ENCODE data around the gene DAPL1. TPM values are rescaled to one million over a fixed set of nuclear protein-coding genes. Genes with fewer than 3 reads are reported as not detected.

Gene DAPL1
- total RNA-seq, 2 experiments from 2014 or later, result not detected

DNA sequence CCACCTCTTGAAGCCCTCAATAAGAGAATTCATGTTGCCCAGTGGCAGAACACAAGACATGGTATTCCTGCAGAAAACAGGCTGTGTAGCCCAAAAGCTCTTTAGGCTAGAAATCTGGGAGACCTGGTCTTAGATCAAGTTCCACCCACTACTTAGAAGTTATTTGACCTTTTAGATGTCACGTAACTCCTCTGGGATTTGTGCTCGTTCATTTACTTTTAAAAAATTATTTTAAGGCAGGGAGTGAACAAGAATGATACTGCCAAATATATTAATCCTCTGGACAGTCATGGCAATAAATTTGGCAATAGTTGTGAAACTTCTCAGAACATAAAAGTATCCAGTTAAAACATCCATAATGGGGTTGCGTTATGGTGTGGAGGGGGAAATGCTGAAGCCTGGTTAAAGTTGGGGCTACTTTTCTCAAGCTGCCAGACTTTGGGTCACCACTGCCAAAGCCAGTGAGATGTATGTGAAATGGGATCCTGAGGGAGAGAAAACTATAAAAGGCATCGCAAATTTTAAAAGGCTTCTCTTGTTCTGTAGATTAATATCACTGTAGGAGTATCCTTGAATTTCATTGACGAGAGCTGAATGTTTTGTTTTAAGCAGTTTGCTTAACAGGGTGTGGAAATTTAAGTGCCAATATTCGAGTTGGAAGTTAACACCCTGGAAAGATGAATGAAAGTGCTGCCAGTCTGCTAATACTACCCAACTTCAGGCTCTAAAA lies 15.8 kb downstream of the DAPL1 start:
- POLR2A ChIA-PET, result no interaction called here
- no peaks in the 10 kb centered on the region for H3K36me3 ChIP-seq (ENCODE audit: insufficient read depth, low read length)

GRCh38 chr2:158815166-158815565 lies 20.0 kb downstream of the DAPL1 start:
- Histone ChIP-seq H3K4me1 (ENCODE audit: insufficient read depth, low read length, poor library complexity, severe bottlenecking) (no peaks in the 10 kb centered on the region), H3K9me3 (ENCODE audit: low read length) (no peaks in the 10 kb centered on the region), H4K20me1 (ENCODE audit: insufficient read depth, low read length) (no peaks in the 10 kb centered on the region), H3K9me2 (ENCODE audit: insufficient read depth, low read length) (no peaks in the 10 kb centered on the region), H3K4me2 (ENCODE audit: low read length) (no peak overlapping the region), H3K4me3 (ENCODE audit: low read depth, low read length, poor library complexity, severe bottlenecking) (no peak overlapping the region), H3K79me2 (ENCODE audit: insufficient read depth, low read depth, low read length) (no peaks in the 10 kb centered on the region), H3K27ac (ENCODE audit: low read depth, low read length, poor library complexity, severe bottlenecking) (no peak overlapping the region), H3K36me3 (ENCODE audit: insufficient read depth, low read length) (no peaks in the 10 kb centered on the region), H2AFZ (ENCODE audit: low read length) (no peak overlapping the region)
- BruUV-seq (replicated peaks), result no TSS peak
- TF ChIP-seq EZH2phosphoT487 (IDR thresholded peaks at IDR 0.05; ENCODE audit: borderline replicate concordance, low read depth, low read length), result no peak
- TF ChIP-seq, protein P1, sequence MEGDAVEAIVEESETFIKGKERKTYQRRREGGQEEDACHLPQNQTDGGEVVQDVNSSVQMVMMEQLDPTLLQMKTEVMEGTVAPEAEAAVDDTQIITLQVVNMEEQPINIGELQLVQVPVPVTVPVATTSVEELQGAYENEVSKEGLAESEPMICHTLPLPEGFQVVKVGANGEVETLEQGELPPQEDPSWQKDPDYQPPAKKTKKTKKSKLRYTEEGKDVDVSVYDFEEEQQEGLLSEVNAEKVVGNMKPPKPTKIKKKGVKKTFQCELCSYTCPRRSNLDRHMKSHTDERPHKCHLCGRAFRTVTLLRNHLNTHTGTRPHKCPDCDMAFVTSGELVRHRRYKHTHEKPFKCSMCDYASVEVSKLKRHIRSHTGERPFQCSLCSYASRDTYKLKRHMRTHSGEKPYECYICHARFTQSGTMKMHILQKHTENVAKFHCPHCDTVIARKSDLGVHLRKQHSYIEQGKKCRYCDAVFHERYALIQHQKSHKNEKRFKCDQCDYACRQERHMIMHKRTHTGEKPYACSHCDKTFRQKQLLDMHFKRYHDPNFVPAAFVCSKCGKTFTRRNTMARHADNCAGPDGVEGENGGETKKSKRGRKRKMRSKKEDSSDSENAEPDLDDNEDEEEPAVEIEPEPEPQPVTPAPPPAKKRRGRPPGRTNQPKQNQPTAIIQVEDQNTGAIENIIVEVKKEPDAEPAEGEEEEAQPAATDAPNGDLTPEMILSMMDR (conservative IDR thresholded peaks at IDR 0.05; ENCODE audit: low read length), result no peak
- intact Hi-C loops (cut with micrococcal nuclease; ENCODE audit: unreplicated experiment), result no loop called here
- DNase-seq (ENCODE audit: low spot score), result no peak
- ChIA-PET CTCF (ENCODE audit: unreplicated experiment) (no interaction called here), POLR2A (no interaction called here)

More for the DNA sequence above, 15.8 kb downstream of the DAPL1 start:
- Histone ChIP-seq H3K27ac (ENCODE audit: low read depth, low read length, poor library complexity, severe bottlenecking) (no peak overlapping the region), H3K4me1 (ENCODE audit: insufficient read depth, low read length, poor library complexity, severe bottlenecking) (no peaks in the 10 kb centered on the region), H3K9me2 (ENCODE audit: insufficient read depth, low read length) (no peaks in the 10 kb centered on the region), H2AFZ (ENCODE audit: low read length) (no peak overlapping the region), H4K20me1 (ENCODE audit: insufficient read depth, low read length) (no peaks in the 10 kb centered on the region), H3K4me2 (ENCODE audit: low read length) (no peak overlapping the region), H3K4me3 (ENCODE audit: low read depth, low read length, poor library complexity, severe bottlenecking) (no peak overlapping the region), H3K9me3 (ENCODE audit: low read length) (no peaks in the 10 kb centered on the region), H3K79me2 (ENCODE audit: insufficient read depth, low read depth, low read length) (no peaks in the 10 kb centered on the region)
- BruUV-seq (replicated peaks), result no TSS peak
- DNase-seq (ENCODE audit: low spot score), result no peak
- CTCF ChIA-PET (ENCODE audit: unreplicated experiment), result no interaction called here
- TF ChIP-seq EZH2phosphoT487 (IDR thresholded peaks at IDR 0.05; ENCODE audit: borderline replicate concordance, low read depth, low read length), result no peak
- TF ChIP-seq, protein P1 (conservative IDR thresholded peaks at IDR 0.05; ENCODE audit: low read length), result no peak
- intact Hi-C loops (cut with micrococcal nuclease; ENCODE audit: unreplicated experiment), result no loop called here

- Histone ChIP-seq H3K4me2 (ENCODE audit: low read length) (no peak overlapping the region), H2AFZ (ENCODE audit: low read length) (no peak overlapping the region), H3K4me1 (ENCODE audit: insufficient read depth, low read length, poor library complexity, severe bottlenecking) (no peaks in the 10 kb centered on the region), H4K20me1 (ENCODE audit: insufficient read depth, low read length) (no peaks in the 10 kb centered on the region), H3K27ac (ENCODE audit: low read depth, low read length, poor library complexity, severe bottlenecking) (no peak overlapping the region), H3K79me2 (ENCODE audit: insufficient read depth, low read depth, low read length) (no peaks in the 10 kb centered on the region), H3K4me3 (ENCODE audit: low read depth, low read length, poor library complexity, severe bottlenecking) (no peak overlapping the region), H3K9me3 (ENCODE audit: low read length) (no peaks in the 10 kb centered on the region), H3K9me2 (ENCODE audit: insufficient read depth, low read length) (no peaks in the 10 kb centered on the region), H3K36me3 (ENCODE audit: insufficient read depth, low read length) (no peaks in the 10 kb centered on the region)
- no peak for DNase-seq (ENCODE audit: low spot score)
- CTCF ChIA-PET (ENCODE audit: unreplicated experiment), result no interaction called here
- BruUV-seq (replicated peaks), result no TSS peak
- TF ChIP-seq, protein P1 (conservative IDR thresholded peaks at IDR 0.05; ENCODE audit: low read length), result no peak
- intact Hi-C loops (cut with micrococcal nuclease; ENCODE audit: unreplicated experiment), result no loop called here
- POLR2A ChIA-PET, result no interaction called here
Measured at GRCh38 chr2:158815658-158816057, 20.5 kb downstream of the DAPL1 start.
